ENCODE measurements around the gene PRKN.

Gene PRKN

GRCh38 chr6:161557333-161558107, 1170.0 kb downstream of the PRKN start:
- DNase-seq: no peak

DNA sequence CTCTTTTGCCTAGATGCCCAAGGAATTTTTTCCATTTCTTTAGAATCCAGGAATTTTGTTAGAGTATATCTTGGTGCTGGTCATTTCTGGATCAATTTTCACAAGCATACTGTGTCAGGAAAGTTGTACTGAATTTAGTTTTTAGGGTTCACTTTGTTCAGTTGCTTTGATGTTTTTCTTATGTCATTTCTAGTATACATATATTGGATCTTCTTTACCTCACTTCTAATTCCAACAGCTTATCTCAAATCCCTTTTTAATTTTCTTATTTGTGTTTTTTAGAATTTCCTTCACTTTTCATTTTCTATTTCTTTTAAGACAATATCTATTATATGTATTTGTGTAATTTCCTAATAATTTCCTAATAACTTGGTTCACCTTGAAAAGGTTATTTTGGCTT, 1172.7 kb downstream of the PRKN start:
- DNase-seq: no peak

GRCh38 chr6:161549977-161550655, 1177.5 kb downstream of the PRKN start:
- no peak for DNase-seq

GRCh38 chr6:161548713-161549296, 1178.8 kb downstream of the PRKN start:
- no peak for DNase-seq

GRCh38 chr6:161547617-161548016, 1179.9 kb downstream of the PRKN start:
- DNase-seq: no peak

DNA sequence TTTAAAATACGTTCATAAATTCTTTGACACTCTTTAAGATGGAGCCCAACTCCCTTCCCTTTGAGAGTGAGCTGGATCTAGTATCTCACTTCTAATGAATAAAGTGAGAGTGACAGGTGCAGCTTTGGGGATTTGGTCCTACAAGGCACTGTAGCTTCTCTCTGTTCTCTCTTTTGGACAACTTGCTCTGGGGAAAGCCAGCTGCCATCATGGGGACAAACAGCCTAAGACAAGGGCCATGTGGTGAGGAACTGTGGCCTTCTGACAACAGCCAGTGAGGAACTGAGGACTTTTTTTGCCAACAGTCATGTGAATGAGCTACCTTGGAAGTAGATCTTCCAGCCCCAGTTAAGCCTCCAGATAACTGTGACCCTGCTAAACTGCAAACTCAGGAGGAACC, 1180.9 kb downstream of the PRKN start:
- no peak for DNase-seq

GRCh38 chr6:161545741-161546140, 1181.8 kb downstream of the PRKN start:
- no peak for DNase-seq

- no peak for DNase-seq
These were observed 1182.6 kb downstream of the PRKN start for GRCh38 chr6:161544801-161545480.

GRCh38 chr6:161543684-161544309, 1183.8 kb downstream of the PRKN start:
- no peak for DNase-seq

GRCh38 chr6:161542346-161542980, 1185.1 kb downstream of the PRKN start:
- no peak for DNase-seq

DNA sequence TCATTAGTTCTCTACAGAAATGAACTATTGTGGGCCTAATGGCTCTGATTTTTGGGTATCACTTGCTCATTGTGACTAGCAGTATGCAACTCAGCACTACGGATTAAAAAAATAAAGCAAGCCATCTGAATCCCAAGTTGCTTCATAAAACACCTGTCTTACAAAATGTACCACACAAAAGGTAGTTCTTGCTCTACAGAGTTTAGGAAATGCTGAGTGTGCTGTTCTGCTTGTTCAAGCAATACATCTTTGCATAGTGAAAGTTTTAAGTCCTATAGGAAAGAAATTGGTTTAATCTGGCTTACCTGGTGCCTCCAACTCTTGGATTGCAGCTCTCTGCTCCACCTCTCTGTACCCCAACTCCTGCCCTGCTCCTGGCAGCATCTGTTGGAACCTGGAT, 1187.0 kb downstream of the PRKN start:
- no peak for DNase-seq

- no peak for DNase-seq
These were observed 1191.3 kb downstream of the PRKN start for GRCh38 chr6:161536224-161536630.

DNA sequence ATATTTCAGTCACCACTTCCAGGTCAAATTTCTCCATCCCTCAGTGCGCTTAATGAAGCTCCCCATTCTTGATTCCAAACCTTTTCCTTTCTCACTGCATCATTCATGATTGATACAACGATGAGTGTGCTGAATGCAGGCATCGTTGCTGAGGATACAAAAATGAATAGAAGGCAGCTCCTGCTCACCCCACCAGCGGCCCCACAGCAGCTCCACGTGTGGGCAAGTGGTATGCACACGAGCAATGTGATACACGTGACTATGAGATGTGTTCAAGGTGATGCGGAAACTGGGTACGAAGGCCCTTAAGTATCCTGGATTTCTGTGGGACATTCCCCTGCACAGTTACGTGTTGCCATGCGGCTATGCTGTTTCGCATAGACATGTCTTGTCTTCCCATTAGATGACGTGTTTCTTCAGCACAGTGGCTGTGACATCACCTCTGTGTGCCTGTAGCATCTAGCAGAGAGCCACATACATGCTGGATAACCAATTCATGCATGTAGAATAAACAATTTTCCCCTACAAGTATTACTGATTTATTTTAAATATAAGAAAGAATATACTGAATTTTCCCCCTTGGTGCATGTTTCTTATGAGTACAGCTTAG, 1193.2 kb downstream of the PRKN start:
- DNase-seq: no peak

GRCh38 chr6:161533266-161533665, 1194.3 kb downstream of the PRKN start:
- DNase-seq: no peak

GRCh38 chr6:161532536-161532935, 1195.0 kb downstream of the PRKN start:
- DNase-seq: no peak

DNA sequence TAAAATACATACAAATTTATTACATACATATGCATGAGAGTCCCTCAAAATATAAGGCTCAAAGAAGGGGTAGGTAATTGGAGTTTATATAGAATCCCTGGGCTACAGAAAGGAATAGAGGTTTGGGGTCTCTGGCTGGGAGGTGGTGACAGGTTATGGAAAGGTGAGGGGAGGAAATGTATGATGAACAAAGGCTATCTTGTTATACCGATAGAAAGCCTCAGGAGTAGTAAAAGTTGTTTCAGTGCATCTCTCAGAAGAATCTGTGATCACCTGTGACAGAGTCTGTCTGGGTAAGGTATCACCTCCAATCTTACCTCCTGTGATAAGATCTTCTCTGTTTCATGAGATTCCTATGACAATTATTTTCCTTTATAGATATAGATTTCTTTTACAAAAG, 1200.8 kb downstream of the PRKN start:
- no peak for DNase-seq

GRCh38 chr6:161523362-161523761, 1204.2 kb downstream of the PRKN start:
- no peak for DNase-seq

DNA sequence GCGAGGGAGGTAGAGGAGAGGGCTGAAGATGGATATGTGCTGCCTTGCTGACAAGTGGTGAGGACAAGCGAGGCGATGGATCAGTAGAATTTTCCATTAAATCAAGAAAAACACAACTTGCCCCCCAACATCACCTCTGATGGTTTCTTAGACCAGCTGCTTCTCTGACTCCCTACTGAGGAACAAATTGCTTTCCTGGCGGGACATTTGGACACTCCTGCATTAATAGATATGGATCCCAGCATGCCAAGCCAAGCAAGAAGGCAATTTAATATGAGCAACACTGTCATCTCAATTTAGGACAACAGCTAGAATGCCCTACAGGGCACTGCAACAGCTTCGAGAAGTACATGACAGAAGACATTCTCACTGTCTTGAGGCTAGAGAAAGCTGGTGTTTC, 1205.3 kb downstream of the PRKN start:
- DNase-seq: no peak

DNA sequence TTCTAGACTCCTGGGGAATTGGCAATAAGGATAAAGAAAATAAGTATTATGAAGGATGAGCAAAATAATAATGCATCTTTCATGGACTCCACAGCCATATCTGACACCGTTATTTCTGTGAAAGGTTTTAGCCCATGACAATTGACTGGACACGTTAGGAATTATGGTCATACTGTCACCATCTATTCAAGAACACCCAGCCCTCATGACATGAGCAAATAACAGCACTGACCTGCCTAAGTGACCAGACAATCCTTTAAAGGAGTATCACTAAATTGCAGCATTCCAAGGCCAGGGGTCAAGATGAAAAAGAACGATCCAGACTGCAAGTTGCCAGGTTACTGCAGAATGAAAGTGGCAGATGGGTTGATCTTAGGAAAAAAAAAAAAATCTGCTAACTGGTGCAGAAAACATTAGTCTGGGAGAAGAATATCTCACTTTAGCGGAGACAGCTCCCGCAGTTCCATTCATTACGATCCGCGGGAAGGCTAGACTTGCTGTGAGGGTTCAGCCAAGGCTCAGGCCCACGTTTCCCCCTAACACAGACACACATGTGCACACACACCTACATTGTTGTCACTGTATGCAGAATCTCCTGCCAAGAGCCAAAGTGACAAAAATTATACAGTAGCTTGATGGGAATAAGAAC, 1216.0 kb downstream of the PRKN start:
- no peak for DNase-seq

- no peak for DNase-seq
These were observed 1219.2 kb downstream of the PRKN start for GRCh38 chr6:161508341-161508740.

GRCh38 chr6:161507375-161507774, 1220.2 kb downstream of the PRKN start:
- no peak for DNase-seq

DNA sequence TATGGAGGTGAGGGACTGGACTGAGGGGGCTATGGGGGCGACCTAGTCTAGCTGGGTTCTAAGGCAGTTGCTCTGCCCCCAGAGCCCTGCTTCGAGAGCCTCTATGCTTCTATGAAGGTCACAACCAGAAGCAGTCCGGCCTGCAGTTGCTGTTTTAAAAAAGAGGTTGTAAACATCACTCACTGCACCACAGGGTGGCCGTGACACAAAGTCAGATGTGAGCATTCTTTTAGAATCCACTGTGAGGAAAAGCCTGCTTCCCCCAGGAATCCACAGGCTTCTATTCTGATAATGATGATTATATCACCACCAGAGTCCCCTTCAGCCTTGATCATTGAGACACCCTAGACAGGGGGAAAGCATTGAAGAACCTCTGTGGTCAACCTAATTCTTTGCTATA, 1224.0 kb downstream of the PRKN start:
- no peak for DNase-seq

Data from 8988T (cell line).